ENCODE measurements around the gene SHANK1. TPM values are rescaled to one million over a fixed set of nuclear protein-coding genes. Genes with fewer than 3 reads are reported as not detected.

Gene SHANK1
- polyA plus RNA-seq, 4 donors = under 0.01 to 1.4 (median 0.46) TPM; not detected in 1

DNA sequence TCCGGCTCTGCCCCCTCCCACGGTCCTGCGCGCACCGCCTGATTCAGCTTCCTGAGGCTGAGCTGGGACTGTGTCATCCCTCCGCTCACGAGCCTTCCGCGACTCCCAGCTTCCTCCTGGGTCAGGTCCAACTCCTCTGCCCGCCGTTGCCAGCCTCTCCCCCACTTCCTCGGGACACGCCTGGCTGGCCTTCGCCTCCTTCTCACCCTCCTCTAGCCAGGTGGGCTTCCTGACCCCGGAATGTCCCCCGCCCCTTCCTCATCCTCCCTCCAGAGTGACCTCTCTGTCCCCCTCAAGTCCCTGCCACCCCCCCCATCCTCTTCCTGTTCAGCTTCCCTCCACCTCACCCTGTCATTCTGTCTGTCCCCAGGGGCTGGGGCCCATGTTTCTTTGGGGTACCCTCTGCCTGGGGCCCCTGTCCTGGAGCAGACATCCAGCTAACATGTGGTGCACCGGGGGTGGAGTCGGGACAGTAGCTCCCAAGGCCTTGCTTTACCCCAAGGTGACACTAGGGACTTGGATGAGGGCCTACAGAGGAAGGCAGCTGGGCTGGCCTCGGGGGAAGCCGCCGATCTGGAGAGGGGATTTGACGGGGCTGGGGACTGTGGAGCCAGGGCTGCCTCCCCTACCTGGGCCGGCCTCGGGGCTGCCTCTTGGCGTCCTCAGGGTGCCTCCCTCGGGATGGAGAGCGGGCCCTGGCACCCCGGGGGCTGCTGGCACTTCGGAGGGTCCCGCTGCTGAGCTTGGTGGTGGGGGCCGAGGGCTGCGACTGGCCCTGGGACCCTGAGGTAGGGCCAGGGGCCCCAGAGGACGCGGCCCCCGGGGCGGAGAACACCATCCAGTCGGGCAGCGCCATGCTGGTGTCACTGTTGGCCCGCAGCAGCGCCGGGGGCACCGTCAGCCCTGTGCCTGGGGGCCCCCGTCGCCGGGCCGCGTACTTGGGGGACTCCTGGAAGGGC lies 16.5 kb downstream of the SHANK1 start:
- H3K4me3 ChIP-seq (ENCODE audit: low read depth in 1 of 3, low read length in 3 of 3) = no peak overlapping the region
- WGBS, 3 donors = 63 to 70% (median 68%) methylated on average over 38 to 47 of the region's 47 CpGs
- peaks cover 0 to 9% (median 6%) of the 10 kb centered on the region in 3 donors for H3K27me3 ChIP-seq (ENCODE audit: control insufficient read depth in 3 of 3, insufficient read depth in 3 of 3, low read length in 3 of 3)
- DNase-seq = no peak
- no peaks in the 10 kb centered on the region for H3K4me1 ChIP-seq (ENCODE audit: control insufficient read depth in 3 of 3, insufficient read depth in 2 of 3, low read depth in 1 of 3, low read length in 2 of 3)
- no peaks in the 10 kb centered on the region for H3K36me3 ChIP-seq (ENCODE audit: control insufficient read depth in 3 of 3, insufficient read depth in 2 of 3, low read depth in 1 of 3, low read length in 3 of 3)
- FAIRE-seq = no peak
- no peak overlapping the region for H3K27ac ChIP-seq (ENCODE audit: low read depth in 1 of 3, low read length in 2 of 3)
- H3K9me3 ChIP-seq (ENCODE audit: control insufficient read depth in 2 of 2, insufficient read depth in 1 of 2, low read depth in 1 of 2, low read length in 1 of 2) = no peaks in the 10 kb centered on the region

GRCh38 chr19:50702158-50702870 lies 17.3 kb downstream of the SHANK1 start:
- DNase-seq (no peak), FAIRE-seq (no peak)
- no peaks in the 10 kb centered on the region for H3K36me3 ChIP-seq (ENCODE audit: control insufficient read depth in 3 of 3, insufficient read depth in 2 of 3, low read depth in 1 of 3, low read length in 3 of 3)
- H3K27ac ChIP-seq (ENCODE audit: low read depth in 1 of 3, low read length in 2 of 3) = no peak overlapping the region
- peaks cover 0 to 9% (median 5%) of the 10 kb centered on the region in 3 donors for H3K27me3 ChIP-seq (ENCODE audit: control insufficient read depth in 3 of 3, insufficient read depth in 3 of 3, low read length in 3 of 3)
- no peaks in the 10 kb centered on the region for H3K4me1 ChIP-seq (ENCODE audit: control insufficient read depth in 3 of 3, insufficient read depth in 2 of 3, low read depth in 1 of 3, low read length in 2 of 3)
- H3K9me3 ChIP-seq (ENCODE audit: control insufficient read depth in 2 of 2, insufficient read depth in 1 of 2, low read depth in 1 of 2, low read length in 1 of 2) = no peaks in the 10 kb centered on the region
- WGBS, 3 donors = 59 to 68% (median 66%) methylated on average over 19 to 23 of the region's 23 CpGs
- no peak overlapping the region for H3K4me3 ChIP-seq (ENCODE audit: low read depth in 1 of 3, low read length in 3 of 3)

DNA sequence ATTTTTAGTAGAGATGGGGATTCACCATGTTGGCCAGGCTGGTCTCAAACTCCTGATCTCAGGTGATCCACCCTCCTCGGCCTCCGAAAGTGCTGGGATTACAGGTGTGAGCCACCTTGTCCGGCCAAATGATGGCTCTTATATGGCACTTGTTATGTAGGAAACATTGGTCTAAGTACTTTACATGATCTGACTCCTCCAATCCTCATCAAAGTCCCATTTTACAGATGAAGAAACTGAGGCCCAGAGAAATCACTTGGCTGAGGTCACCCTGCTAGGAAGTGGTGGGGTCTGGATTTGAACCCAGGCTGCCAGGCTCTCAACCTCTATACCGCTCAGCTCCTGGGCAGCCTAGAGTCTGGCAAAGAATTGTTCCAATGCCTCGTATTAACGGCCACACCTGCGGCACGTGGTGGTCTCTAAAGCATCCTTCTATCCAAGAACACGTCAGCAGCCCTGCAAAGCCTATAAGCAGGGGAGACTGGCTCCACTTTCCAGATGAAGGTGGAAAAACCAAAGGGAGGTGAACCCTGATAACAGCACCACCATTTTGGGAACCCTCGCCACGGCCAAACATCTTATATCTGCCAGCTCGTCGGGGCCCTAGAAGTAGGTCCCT lies 18.1 kb downstream of the SHANK1 start:
- FAIRE-seq (no peak), DNase-seq (no peak)
- H3K36me3 ChIP-seq (ENCODE audit: control insufficient read depth in 3 of 3, insufficient read depth in 2 of 3, low read depth in 1 of 3, low read length in 3 of 3) = no peaks in the 10 kb centered on the region
- no peaks in the 10 kb centered on the region for H3K9me3 ChIP-seq (ENCODE audit: control insufficient read depth in 2 of 2, insufficient read depth in 1 of 2, low read depth in 1 of 2, low read length in 1 of 2)
- 80 to 89% (median 89%) methylated on average over 13 of the region's 13 CpGs for WGBS, 3 donors
- no peak overlapping the region for H3K27ac ChIP-seq (ENCODE audit: low read depth in 1 of 3, low read length in 2 of 3)
- no peak overlapping the region for H3K4me3 ChIP-seq (ENCODE audit: low read depth in 1 of 3, low read length in 3 of 3)
- H3K4me1 ChIP-seq (ENCODE audit: control insufficient read depth in 3 of 3, insufficient read depth in 2 of 3, low read depth in 1 of 3, low read length in 2 of 3) = no peaks in the 10 kb centered on the region
- H3K27me3 ChIP-seq (ENCODE audit: control insufficient read depth in 3 of 3, insufficient read depth in 3 of 3, low read length in 3 of 3) = peaks cover 0 to 9% (median 5%) of the 10 kb centered on the region in 3 donors

GRCh38 chr19:50697414-50698124 lies 22.0 kb downstream of the SHANK1 start:
- WGBS, 3 donors = 67 to 68% (median 67%) methylated on average over 13 of the region's 13 CpGs
- no peak overlapping the region for H3K4me3 ChIP-seq (ENCODE audit: low read depth in 1 of 3, low read length in 3 of 3)
- H3K27me3 ChIP-seq (ENCODE audit: control insufficient read depth in 3 of 3, insufficient read depth in 3 of 3, low read length in 3 of 3) = peaks cover 9 to 25% (median 12%) of the 10 kb centered on the region in 3 donors
- H3K9me3 ChIP-seq (ENCODE audit: control insufficient read depth in 2 of 2, insufficient read depth in 1 of 2, low read depth in 1 of 2, low read length in 1 of 2) = no peaks in the 10 kb centered on the region
- DNase-seq (no peak), FAIRE-seq (no peak)
- H3K27ac ChIP-seq (ENCODE audit: low read depth in 1 of 3, low read length in 2 of 3) = no peak overlapping the region
- no peaks in the 10 kb centered on the region for H3K4me1 ChIP-seq (ENCODE audit: control insufficient read depth in 3 of 3, insufficient read depth in 2 of 3, low read depth in 1 of 3, low read length in 2 of 3)
- H3K36me3 ChIP-seq (ENCODE audit: control insufficient read depth in 3 of 3, insufficient read depth in 2 of 3, low read depth in 1 of 3, low read length in 3 of 3) = no peaks in the 10 kb centered on the region

- Histone ChIP-seq H3K27me3 (ENCODE audit: control insufficient read depth in 3 of 3, insufficient read depth in 3 of 3, low read length in 3 of 3) (peaks cover 9 to 28% (median 17%) of the 10 kb centered on the region in 3 donors), H3K4me1 (ENCODE audit: control insufficient read depth in 3 of 3, insufficient read depth in 2 of 3, low read depth in 1 of 3, low read length in 2 of 3) (no peaks in the 10 kb centered on the region), H3K36me3 (ENCODE audit: control insufficient read depth in 3 of 3, insufficient read depth in 2 of 3, low read depth in 1 of 3, low read length in 3 of 3) (no peaks in the 10 kb centered on the region), H3K4me3 (ENCODE audit: low read depth in 1 of 3, low read length in 3 of 3) (no peak overlapping the region), H3K27ac (ENCODE audit: low read depth in 1 of 3, low read length in 2 of 3) (no peak overlapping the region), H3K9me3 (ENCODE audit: control insufficient read depth in 2 of 2, insufficient read depth in 1 of 2, low read depth in 1 of 2, low read length in 1 of 2) (no peaks in the 10 kb centered on the region)
- FAIRE-seq (no peak), DNase-seq (no peak)
- whole genome bisulfite sequencing, 3 donors = 53 to 55% (median 54%) methylated on average over 14 to 15 of the region's 15 CpGs
Measured at GRCh38 chr19:50696094-50696483, 23.5 kb downstream of the SHANK1 start.

DNA sequence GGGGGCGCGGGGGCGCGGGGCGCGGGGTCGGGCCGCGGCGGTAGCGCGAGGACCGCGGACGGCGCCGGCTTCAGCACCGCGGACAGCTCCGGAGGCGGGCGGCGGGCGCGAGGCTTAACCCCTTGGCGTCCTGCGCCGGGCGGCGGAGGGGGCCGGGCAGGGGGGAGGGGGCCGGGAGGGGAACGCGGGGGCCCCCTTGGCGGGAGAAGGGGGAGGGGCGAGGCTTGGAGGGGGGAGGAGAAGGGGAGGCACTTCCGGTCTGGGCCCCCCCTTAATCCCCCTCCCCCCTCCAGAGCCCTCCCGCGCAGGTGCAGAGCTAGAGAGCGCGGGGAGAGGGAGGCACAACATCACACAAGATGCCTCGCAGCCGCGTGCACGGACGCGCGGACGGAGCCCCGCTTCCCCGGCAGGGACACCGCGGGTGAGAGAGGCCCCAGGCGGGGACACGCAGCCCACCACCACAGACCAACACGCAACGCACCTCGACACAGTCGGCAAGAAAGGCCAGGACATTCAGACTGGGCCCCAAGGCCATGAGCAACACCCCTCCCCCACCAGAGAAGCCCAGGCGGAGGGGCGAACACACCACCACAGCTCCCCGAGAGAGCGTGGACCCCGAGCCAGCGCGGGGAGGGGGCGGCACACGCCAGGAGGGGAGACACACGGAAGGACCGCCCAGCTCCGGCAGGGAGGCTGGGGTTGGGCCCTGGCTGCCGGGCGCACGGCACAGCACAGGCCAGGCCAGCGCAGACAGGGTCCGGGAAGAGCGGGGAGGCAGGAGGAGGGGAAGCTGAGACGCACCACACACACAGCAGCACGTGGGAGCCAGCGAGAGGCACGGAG lies 24.1 kb downstream of the SHANK1 start:
- FAIRE-seq (no peak), DNase-seq (peak in 1 of 2 donors; percentile 32)
- 5 to 9% (median 8%) methylated on average over 41 to 71 of the region's 81 CpGs for WGBS, 3 donors
- Histone ChIP-seq H3K36me3 (ENCODE audit: control insufficient read depth in 3 of 3, insufficient read depth in 2 of 3, low read depth in 1 of 3, low read length in 3 of 3) (no peaks in the 10 kb centered on the region), H3K4me3 (ENCODE audit: low read depth in 1 of 3, low read length in 3 of 3) (no peak overlapping the region), H3K27ac (ENCODE audit: low read depth in 1 of 3, low read length in 2 of 3) (no peak overlapping the region), H3K9me3 (ENCODE audit: control insufficient read depth in 2 of 2, insufficient read depth in 1 of 2, low read depth in 1 of 2, low read length in 1 of 2) (no peaks in the 10 kb centered on the region), H3K4me1 (ENCODE audit: control insufficient read depth in 3 of 3, insufficient read depth in 2 of 3, low read depth in 1 of 3, low read length in 2 of 3) (no peaks in the 10 kb centered on the region), H3K27me3 (ENCODE audit: control insufficient read depth in 3 of 3, insufficient read depth in 3 of 3, low read length in 3 of 3) (peaks cover 9 to 28% (median 20%) of the 10 kb centered on the region in 3 donors)

DNA sequence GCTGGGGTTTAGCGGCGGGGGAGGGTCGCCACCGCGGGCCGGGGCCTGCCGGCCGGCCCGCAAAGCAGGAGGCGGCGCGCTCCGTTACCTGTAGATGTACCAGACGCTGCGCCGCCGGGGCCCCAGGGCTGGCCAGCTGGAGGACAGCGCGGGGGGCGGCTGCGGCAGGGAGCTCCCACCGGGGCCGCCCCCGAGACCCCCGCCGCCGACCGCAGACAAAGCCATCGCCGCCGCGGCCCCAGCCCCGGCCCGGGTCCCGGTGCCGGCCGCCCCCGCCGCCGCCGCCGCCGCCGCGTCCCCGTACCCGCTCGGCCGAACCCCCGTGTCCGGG lies 24.8 kb downstream of the SHANK1 start:
- Histone ChIP-seq H3K4me3 (ENCODE audit: low read depth in 1 of 3, low read length in 3 of 3) (no peak overlapping the region), H3K4me1 (ENCODE audit: control insufficient read depth in 3 of 3, insufficient read depth in 2 of 3, low read depth in 1 of 3, low read length in 2 of 3) (no peaks in the 10 kb centered on the region), H3K27me3 (ENCODE audit: control insufficient read depth in 3 of 3, insufficient read depth in 3 of 3, low read length in 3 of 3) (peaks cover 9 to 32% (median 20%) of the 10 kb centered on the region in 3 donors), H3K27ac (ENCODE audit: low read depth in 1 of 3, low read length in 2 of 3) (no peak overlapping the region), H3K36me3 (ENCODE audit: control insufficient read depth in 3 of 3, insufficient read depth in 2 of 3, low read depth in 1 of 3, low read length in 3 of 3) (no peaks in the 10 kb centered on the region), H3K9me3 (ENCODE audit: control insufficient read depth in 2 of 2, insufficient read depth in 1 of 2, low read depth in 1 of 2, low read length in 1 of 2) (no peaks in the 10 kb centered on the region)
- DNase-seq (no peak), FAIRE-seq (no peak)
- 5% methylated on average over 8 to 51 of the region's 51 CpGs for WGBS, 3 donors

Measured in small intestine (tissue), 7 donors.